GM18951 (cell line): Measurements from ENCODE around the gene PCDH9.

Experiments
- POLR2A ChIP-seq: IDR thresholded peaks from 4 replicates; pipeline ENCODE4 v1.6.1; 2011; ENCODE audit warnings: mild to moderate bottlenecking; ENCODE audit not compliant: insufficient read length, insufficient read depth; ENCODE audit errors: extremely low read depth
- in situ Hi-C: fragments of 300-500 bp; cut with MboI; formaldehyde crosslinking; loops from one replicate; pipeline ENCODE4 v1.12.0; 2022; ENCODE audit warnings: low sequenced_read_pairs, mixed read lengths, inconsistent platforms; ENCODE audit not compliant: unreplicated experiment

PCDH9 gene

DNA sequence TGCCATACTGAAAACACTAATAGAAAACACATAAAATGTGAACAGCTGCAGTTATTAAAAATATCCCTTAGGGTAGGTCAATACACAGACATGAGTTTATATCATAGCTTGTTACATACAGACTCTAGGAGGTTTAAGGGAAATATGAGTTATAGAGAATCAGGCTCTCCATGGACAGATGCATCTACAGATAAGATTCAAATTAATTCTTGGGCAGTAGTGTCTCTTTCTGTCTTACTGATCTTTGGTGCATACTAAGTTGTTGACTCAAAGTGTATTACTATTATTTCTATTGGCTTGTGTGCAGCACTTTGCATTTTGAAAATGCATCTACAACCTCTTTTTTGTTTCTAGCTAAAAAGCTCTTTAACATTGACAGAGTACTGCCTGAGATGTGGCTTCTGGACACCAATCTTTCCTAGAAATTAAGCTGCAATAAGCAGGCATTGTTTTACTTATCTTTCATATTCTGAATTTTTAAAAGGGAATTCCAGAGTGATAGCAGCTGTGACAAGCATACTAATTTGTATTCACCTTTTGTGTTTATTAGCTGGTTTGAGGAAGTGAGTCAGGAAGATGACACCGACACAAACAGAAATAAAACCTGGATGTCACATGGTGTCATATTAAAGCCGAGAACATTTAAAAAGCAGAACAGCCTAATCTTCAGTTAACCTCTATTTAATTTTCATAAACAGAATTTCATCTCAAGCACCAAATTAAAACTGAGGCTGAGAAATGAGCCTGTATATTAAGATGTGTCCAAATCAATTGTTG is 399.0 kb downstream of the PCDH9 start:
- no peak for TF ChIP-seq POLR2A
- in situ Hi-C loops: no loop called here

DNA sequence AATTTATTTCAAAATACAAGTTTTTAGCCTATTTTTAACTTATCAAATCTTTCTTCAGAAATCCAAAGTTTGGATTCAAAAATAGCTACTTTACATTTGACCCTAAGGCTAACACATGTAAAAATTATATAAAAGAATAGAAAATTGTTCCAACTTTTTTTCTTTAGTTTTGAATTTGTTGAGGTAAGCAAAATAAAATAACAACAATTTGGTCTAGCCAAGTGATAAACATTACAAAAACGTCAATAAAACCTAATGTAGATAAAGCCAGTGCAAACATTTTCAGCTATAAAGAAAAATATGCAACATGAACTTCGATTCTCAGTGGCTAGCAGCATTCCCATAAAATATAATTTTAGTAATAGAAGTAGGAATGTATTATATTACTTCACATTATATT is 400.3 kb downstream of the PCDH9 start:
- in situ Hi-C loops: no loop called here
- no peak for TF ChIP-seq POLR2A

DNA sequence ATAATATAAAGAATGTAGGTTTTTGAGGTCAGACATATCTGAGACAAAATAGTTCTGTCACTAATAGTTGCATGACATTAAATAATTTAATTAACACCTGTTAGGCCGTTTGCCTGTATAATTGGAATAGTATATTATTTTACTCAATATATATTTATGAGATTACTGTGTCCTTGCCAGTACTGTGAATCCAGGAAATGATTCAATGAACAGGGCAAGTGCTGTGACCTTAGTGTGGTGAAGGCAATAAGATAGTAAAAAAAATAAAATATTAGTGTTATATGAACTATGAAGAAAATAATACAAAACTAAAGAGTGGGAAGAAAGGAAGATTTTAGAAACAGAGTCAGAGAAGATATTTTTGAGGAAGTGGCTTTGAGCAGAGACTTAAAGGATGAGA is 403.7 kb downstream of the PCDH9 start:
- no peak for TF ChIP-seq POLR2A

DNA sequence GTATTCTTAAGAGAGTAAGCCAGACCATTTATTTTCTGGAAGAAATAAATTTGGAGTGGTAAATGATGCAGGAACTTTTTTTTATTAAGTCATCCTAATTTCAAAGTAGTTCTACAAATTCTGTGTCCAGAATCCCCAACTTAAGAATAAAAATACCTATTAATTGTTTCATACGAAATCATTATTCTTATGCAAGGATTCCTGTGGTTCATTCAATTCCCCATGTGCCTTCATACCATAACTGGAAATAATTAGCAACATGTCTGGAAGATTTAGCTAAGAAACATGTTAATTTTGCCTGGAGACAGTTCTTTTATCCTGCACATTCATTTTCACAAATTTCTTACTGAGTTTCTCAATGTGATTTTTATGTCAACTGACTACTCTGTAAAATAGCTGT is 408.6 kb downstream of the PCDH9 start:
- TF ChIP-seq POLR2A: no peak
- in situ Hi-C loops: no loop called here

More for the DNA sequence above, 403.7 kb downstream of the PCDH9 start:
- in situ Hi-C loops: no loop called here

DNA sequence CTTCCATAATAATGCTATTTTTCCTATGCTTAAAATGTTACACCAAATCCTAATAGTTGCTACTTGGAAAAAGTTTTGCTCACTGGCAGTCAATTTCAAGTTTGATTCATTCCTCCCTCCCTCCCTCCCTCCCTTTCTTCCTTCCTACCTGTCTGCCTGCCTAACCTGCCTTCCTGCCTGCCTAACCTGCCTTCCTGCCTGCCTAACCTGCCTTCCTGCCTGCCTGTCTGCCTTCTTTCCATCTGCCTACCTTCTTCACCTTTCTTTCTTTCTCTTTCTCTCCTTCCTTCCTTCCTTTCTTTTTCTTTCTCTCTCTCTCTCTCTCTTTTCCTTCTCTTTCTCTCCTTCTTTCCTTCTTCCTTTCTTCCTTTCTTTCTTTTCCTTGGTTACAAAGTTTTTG is 418.7 kb downstream of the PCDH9 start:
- in situ Hi-C loops: no loop called here
- no peak for TF ChIP-seq POLR2A

DNA sequence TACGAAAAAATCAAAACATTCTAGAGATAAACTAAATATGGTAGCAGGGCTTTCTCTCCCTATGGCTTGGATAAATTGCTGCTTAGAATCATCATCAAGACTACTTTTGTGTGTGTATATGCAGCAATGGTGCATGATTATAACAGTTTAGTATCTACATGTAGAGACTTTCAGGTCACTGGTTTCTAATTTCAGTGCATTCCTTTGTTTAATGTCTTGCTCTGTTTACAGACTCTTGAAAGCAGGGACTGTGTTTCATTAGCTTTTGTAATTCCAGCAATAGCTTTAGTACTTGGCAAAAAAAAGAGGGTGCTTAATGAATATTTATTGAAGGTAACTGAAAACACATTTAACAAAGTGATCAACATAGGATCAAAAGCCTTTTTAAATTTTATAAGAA is 420.7 kb downstream of the PCDH9 start:
- TF ChIP-seq POLR2A: no peak
- in situ Hi-C loops: no loop called here

DNA sequence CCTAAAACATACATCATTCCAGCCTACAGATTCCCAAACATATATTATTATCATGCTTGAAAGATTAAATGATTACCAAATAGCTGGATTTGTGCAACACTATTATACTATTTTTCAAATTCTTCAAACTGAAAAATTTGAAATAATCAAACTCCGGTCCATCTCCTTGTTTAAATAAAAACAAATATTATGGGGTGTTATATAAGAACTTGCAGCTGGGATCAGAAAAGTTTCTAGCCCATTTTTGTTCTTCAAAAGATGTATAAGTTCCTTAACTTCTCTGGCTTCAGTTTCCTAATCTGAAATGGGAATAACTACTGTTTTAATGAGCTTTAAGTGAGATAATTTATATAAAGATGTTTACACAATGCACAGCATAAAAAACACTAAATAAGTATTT is 422.9 kb downstream of the PCDH9 start:
- no peak for TF ChIP-seq POLR2A

DNA sequence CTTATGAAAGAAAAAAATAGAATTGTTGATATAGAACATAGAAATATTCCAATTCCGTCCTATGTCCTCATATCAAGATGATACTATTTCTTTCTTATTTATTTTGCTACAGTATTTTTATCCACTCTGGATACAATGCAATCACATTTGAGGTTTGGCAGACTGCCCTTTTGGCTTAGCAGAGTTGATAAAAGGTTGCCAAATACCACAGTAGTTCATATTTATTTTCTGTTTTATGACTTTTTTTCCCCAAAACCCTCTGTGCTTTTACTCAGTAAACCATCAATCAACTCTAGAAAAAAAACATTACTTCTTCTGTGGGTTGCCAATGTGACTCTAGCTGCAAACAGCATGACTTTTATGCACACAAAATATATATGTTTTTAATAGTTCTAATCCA is 424.5 kb downstream of the PCDH9 start:
- no peak for TF ChIP-seq POLR2A
- in situ Hi-C loops: no loop called here

More for the DNA sequence above, 422.9 kb downstream of the PCDH9 start:
- in situ Hi-C loops: no loop called here

DNA sequence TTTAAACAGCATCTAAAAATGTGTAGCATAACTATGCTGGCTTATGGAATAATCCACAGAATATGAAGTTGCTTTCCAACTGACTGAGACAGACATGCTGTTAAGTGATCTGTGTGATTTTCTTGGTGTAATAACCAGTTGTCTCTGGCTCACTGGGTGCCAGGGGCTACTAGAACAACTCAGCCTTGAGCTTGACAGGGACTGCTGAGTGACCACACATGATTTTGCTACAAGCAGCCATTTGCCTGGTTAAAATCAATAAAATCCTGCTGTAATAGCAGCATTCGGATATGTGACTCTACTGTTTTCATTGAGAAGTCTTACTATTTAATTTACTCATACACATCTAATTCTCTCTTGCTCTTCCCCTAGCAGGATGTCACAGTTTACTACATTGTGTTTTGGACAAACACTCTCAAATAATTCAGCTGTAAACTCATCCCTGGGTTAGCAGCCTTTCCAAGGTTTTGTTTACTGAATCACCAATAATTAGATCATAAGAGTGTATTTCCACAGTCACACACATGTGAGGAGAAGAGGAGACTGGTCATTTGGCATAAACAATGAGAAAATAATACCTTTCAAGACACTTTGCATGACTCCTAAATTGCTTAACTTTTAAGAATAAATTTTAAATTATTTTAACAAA is 426.2 kb downstream of the PCDH9 start:
- in situ Hi-C loops: no loop called here

DNA sequence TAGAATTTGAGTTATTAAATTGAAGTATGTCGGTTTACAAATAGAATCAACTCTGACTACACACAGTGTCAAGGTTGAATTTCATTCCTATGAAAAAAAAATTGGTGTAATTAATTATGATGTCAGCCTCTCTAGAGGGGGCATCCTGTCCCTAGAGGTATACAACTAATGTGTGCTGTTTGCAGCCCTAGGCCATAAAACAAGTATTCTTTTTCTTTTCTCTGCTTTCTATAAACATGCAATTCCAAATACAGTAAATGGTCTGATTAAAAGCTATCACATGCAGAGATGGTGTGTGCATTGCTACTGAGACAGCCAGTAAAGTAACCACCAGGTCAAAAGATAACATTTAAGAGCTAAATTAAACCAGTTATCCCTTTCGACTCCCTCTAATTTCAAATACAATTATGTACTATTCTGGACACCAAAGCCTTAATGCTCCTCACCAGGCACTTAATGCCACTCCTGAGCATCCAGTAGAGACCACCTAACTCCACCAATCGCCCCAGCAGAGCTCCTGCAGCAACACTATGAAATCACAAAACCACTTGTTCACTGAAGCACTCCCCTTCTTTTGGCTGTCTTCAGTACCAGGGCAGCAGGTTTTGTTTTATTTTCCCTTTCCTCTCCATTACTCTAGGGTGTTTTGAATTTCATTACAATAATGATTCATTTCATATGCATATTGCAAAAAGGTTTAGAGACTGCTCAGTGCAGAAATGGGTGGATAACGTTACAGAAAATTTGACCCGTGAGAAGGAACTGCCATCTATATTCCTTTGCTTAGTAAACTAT is 426.9 kb downstream of the PCDH9 start:
- in situ Hi-C loops: no loop called here
- TF ChIP-seq POLR2A: no peak

More for the DNA sequence above, 426.2 kb downstream of the PCDH9 start:
- no peak for TF ChIP-seq POLR2A

DNA sequence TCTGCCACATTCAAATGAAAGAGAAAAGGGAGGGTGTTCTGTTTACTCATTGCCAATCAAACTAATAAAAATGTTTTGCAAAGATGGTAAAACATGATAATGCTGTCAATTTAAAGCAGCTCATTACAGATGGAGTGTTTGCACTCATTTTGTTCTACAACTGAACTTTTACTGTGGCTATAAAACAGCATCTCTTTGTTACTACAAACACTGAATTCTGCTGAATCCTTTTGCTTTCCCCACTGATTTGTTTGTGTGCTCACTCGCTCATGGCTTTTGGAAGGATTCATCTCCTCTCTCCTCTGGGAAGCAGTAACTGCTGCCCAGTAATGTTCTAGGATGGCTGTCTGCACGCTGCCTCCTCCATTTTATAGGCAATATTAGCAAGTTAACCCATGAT is 434.5 kb downstream of the PCDH9 start:
- TF ChIP-seq POLR2A: no peak
- in situ Hi-C loops: no loop called here

DNA sequence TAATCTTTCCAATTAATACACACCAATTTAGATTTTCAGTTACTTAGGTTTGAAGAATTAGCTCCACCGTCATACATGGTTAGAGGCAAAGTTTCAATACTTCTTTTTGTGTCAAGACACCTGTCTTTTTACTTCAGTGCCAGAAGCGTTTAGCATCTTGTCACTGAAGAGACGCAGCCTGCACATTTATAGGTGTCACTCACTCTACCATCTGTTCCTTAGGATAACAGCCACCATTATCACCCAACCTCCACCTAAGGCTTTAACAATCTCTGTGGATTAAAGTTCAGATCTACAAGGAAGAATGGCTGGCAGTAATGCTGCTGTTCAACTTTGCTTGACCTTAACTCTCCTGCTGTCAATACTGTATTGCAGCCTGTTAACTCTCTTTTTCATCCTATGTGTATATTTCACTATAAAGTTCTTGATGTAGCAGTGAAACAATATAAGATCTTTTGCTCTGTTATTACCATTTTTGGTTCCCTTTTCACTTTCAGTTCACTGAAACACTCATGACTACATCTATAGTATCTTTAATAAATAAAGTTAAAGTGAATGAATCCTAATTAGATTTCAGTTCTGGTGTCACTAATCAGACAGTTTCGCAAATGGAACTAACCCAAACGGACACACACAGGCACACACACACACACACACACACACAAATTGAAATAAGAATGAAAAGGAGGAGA is 435.6 kb downstream of the PCDH9 start:
- no peak for TF ChIP-seq POLR2A
- in situ Hi-C loops: no loop called here

DNA sequence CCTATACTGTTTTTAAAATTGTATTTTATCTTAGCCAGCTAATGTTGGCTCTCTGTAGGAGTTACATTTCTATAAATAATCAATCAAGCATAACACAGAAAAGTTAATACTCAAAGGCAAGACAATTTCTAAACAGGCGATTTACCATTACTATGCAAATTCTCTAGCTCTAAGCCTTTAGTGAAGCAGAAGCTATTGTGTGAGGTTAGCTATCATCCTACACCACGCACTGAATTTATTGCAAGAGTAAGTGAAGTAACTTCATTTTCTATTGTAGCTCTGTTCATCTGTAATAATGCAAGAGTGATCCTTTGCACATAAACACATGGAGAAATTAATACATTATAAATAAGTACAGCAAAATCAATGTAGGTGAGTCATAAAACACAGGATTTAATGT is 439.3 kb downstream of the PCDH9 start:
- no peak for TF ChIP-seq POLR2A
- in situ Hi-C loops: no loop called here

DNA sequence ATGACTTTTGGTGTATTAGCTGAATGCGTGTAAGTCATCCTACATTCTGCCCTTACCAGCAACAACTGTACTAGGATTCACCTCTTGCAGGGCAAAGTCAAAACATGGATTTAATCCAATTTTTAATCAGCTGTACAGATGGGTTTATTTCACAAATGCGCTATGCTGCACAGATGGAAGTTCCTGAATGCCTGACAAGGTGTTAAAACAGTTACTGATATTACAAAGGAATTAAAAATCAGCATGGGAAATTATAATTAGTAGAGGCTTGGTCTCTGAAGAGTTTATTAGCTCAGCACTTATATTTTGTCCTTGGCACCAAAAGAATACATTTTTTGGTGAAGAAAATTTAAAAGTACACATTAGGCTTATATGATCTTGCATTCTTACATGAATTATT is 448.9 kb downstream of the PCDH9 start:
- in situ Hi-C loops: no loop called here

More for the DNA sequence above, 448.9 kb downstream of the PCDH9 start:
- TF ChIP-seq POLR2A: no peak
